GM12878 (cell line): Measurements from ENCODE around the gene DDX4. TPM values are rescaled to one million over a fixed set of nuclear protein-coding genes. Genes with fewer than 3 reads are reported as not detected.

Experiments used
- ATAC-seq: fragments of 200-7000 bp; cut with Tn5 transposase; 3 replicates; pipeline ENCODE4 v1.9.1; 2020; ENCODE audit warnings: mild to moderate bottlenecking, moderate library complexity
- BruUV-seq: library from RNA; stranded (reverse); fragments of 400-500 nt; replicated peaks from 2 replicates; lab custom pipeline; 2021; lab: Mats Ljungman, UMichigan
- CTCF ChIA-PET: fragments of 300-600 bp; sonication (Branson Sonifier 250); formaldehyde crosslinking; extraction: SDS; loops from one replicate; lab custom pipeline; 2021; ENCODE audit warnings: inconsistent platforms; lab: Yijun Ruan, JAX
- POLR2A ChIA-PET: fragments of 350-600 bp; formaldehyde crosslinking; extraction: SDS; loops from one replicate; lab custom pipeline; 2021; ENCODE audit warnings: inconsistent platforms; lab: Charles Lee
- RAD21 ChIA-PET: fragments of 300-600 bp; sonication (Branson Sonifier 250); formaldehyde crosslinking; loops from one replicate; lab custom pipeline; 2023; ENCODE audit warnings: antibody characterized with exemption; ENCODE audit not compliant: unreplicated experiment; lab: Charles Lee
- SMC1A ChIA-PET: fragments of 300-600 bp; sonication (Branson Sonifier 250); formaldehyde crosslinking; loops from one replicate; lab custom pipeline; 2023; ENCODE audit not compliant: unreplicated experiment, uncharacterized antibody; lab: Charles Lee
- DNase-seq: peaks from one replicate; pipeline ENCODE4 v3.0.0-alpha.2; 2011; ENCODE audit warnings: low read depth, low spot score
- FAIRE-seq: peaks from 3 replicates; lab custom pipeline; 2011; peaks lifted over from hg19 to GRCh38; lab: Jason Lieb, UNC
- H2AFZ ChIP-seq: 2 replicates; pipeline ENCODE4 v1.6.0; 2011; ENCODE audit warnings: low read depth, low read length, control low read depth; ENCODE audit not compliant: control insufficient read depth
- H3K27ac ChIP-seq: 2 replicates; pipeline ENCODE4 v1.5.1; 2011; ENCODE audit warnings: control low read depth; ENCODE audit not compliant: control insufficient read depth, insufficient read depth
- H3K27me3 ChIP-seq, 2 experiments: replicated peaks in 1 of 2; 2 replicates each; pipeline versions ENCODE4 v1.6.0 to v1.6.1; 2011; ENCODE audit warnings: low read length in 1 of 2; ENCODE audit not compliant: control insufficient read depth in 2 of 2, insufficient read depth in 2 of 2
- H3K36me3 ChIP-seq, 2 experiments: 2 replicates each; pipeline ENCODE4 v1.5.1; 2011; ENCODE audit warnings: low read length in 1 of 2; ENCODE audit not compliant: control insufficient read depth in 2 of 2, insufficient read depth in 2 of 2
- H3K4me1 ChIP-seq: 2 replicates; pipeline ENCODE4 v1.6.1; 2011; ENCODE audit warnings: mild to moderate bottlenecking, low read length, moderate library complexity, mixed read lengths; ENCODE audit not compliant: control insufficient read depth, insufficient read depth
- H3K4me2 ChIP-seq: 2 replicates; pipeline ENCODE4 v1.6.0; 2011; ENCODE audit warnings: control low read depth; ENCODE audit not compliant: control insufficient read depth, insufficient read depth
- H3K4me3 ChIP-seq: fragments of 200-600 bp; sonication (generic); 2 replicates; pipeline ENCODE4 v1.5.1; 2016
- H3K79me2 ChIP-seq: 2 replicates; pipeline ENCODE4 v1.6.0; 2011; ENCODE audit warnings: low read length; ENCODE audit not compliant: control insufficient read depth, insufficient read depth
- H3K9ac ChIP-seq: 2 replicates; pipeline ENCODE4 v1.8.0; 2011; ENCODE audit warnings: low read length, control low read depth, mixed read lengths; ENCODE audit not compliant: control insufficient read depth, insufficient read depth
- H3K9me3 ChIP-seq: replicated peaks from 3 replicates; pipeline ENCODE4 v1.5.1; 2011; ENCODE audit warnings: mild to moderate bottlenecking, low read length; ENCODE audit not compliant: control insufficient read depth, insufficient read depth
- H4K20me1 ChIP-seq: 2 replicates; pipeline ENCODE4 v1.6.0; 2011; ENCODE audit not compliant: control insufficient read depth, insufficient read depth
- CBX5 ChIP-seq: sonication (generic); IDR thresholded peaks from 2 replicates; pipeline ENCODE4 v1.6.1; 2016; ENCODE audit warnings: low read depth, moderate library complexity, mild to moderate bottlenecking, inconsistent platforms
- EED ChIP-seq: sonication (generic); IDR thresholded peaks from 2 replicates; pipeline ENCODE4 v1.6.1; 2016; ENCODE audit warnings: antibody characterized with exemption, low read depth
- EGR1 ChIP-seq, 2 experiments: IDR thresholded peaks; 1 replicate in 1 of 2; 2 replicates in 1 of 2; pipeline ENCODE4 v1.6.1; 2011 to 2012; ENCODE audit warnings: low read depth in 2 of 2, low read length in 2 of 2, borderline replicate concordance in 1 of 2, mild to moderate bottlenecking in 1 of 2, moderate library complexity in 1 of 2
- EP300 ChIP-seq, 2 experiments: fragments of 150-350 bp in 1 of 2; IDR thresholded peaks; 2 replicates each; pipeline ENCODE4 v1.6.1; 2011 to 2012; ENCODE audit warnings: low read depth in 2 of 2, low read length in 2 of 2, borderline replicate concordance in 1 of 2, improper control_type of control experiment in 1 of 2, inconsistent platforms in 1 of 2; ENCODE audit not compliant: control insufficient read depth in 1 of 2
- MAX ChIP-seq: IDR thresholded peaks from 2 replicates; pipeline ENCODE4 v1.6.1; 2012; ENCODE audit warnings: low read depth, low read length, improper control_type of control experiment
- MTA3 ChIP-seq: IDR thresholded peaks from 2 replicates; pipeline ENCODE4 v1.6.1; 2012; ENCODE audit warnings: low read length, inconsistent platforms, borderline replicate concordance
- RAD21 ChIP-seq: IDR thresholded peaks from 2 replicates; pipeline ENCODE4 v1.6.1; 2011; ENCODE audit warnings: mild to moderate bottlenecking, low read depth, low read length, moderate library complexity; ENCODE audit not compliant: insufficient read depth
- RELA ChIP-seq: fragments of 450-650 bp; IDR thresholded peaks from 2 replicates; pipeline ENCODE4 v1.8.0; 2014; ENCODE audit warnings: borderline replicate concordance; ENCODE audit not compliant: partially characterized antibody
- TCF12 ChIP-seq: IDR thresholded peaks from 2 replicates; pipeline ENCODE4 v1.6.1; 2011; ENCODE audit warnings: low read depth, mild to moderate bottlenecking, low read length
- YY1 ChIP-seq: IDR thresholded peaks from 2 replicates; pipeline ENCODE4 v1.6.1; 2011; ENCODE audit warnings: low read depth, mild to moderate bottlenecking, low read length
- ZBTB33 ChIP-seq: fragments of 450-650 bp; IDR thresholded peaks from 2 replicates; pipeline ENCODE4 v1.6.1; 2017; ENCODE audit warnings: mild to moderate bottlenecking
- WGBS: methylation state at CpG from one replicate; pipeline ENCODE4 v1.1.6; 2016; ENCODE audit warnings: low lambda C conversion rate; ENCODE audit not compliant: insufficient replicate concordance, insufficient coverage; ENCODE audit errors: missing lambda C conversion rate; 5-methylcytosine and 5-hydroxymethylcytosine counted together
- in situ Hi-C: fragments of 300-500 bp; cut with MboI; formaldehyde crosslinking; loops from 9 replicates; pipeline ENCODE4 v1.14.3; 2018; ENCODE audit warnings: mixed read lengths
- intact Hi-C: fragments of 100-400 bp; cut with micrococcal nuclease; formaldehyde crosslinking; loops from one replicate; pipeline ENCODE4 v1.14.2; 2022; ENCODE audit not compliant: unreplicated experiment
- polyA plus RNA-seq, 11 experiments: library from polyadenylated mRNA; depleted of rRNA in 4 of 11; unstranded in 6 of 11; stranded (reverse) in 5 of 11; fragments of >200 nt; fragmentation: Nextera tagmentation in 4 of 11; fragmentation: Illumina TruSeq in 1 of 11; extraction: Ambion mirVana in 4 of 11; extraction: Trizol in 1 of 11; gene quantifications; 1 replicate in 1 of 11; 2 replicates in 10 of 11; pipeline versions ENCODE4 v1.2.1 to v1.2.3, GENCODE V29; 2011 to 2016; ENCODE audit warnings: inconsistent platforms in 2 of 11, missing spikeins in 2 of 11, low read depth in 1 of 11
- total RNA-seq, 4 experiments: library from RNA; depleted of rRNA in 3 of 4; stranded (reverse); fragments of >200 nt in 3 of 4; fragmentation: Illumina TruSeq in 1 of 4; extraction: Trizol in 1 of 4; gene quantifications; 2 replicates each; pipeline versions ENCODE4 v1.2.1 to v1.2.3, GENCODE V29; 2013 to 2021

Gene DDX4
- total and polyA plus RNA-seq, 10 of the 15 experiments (the other 5 are each of a cell fraction or from before 2014, with no cell fraction given), result 0.05 to 0.36 (median 0.09) TPM; not detected in 4

- Histone ChIP-seq H3K79me2 (no peaks in the 10 kb centered on the region), H3K9ac (no peak overlapping the region), H3K4me1 (no peaks in the 10 kb centered on the region), H4K20me1 (no peaks in the 10 kb centered on the region), H3K36me3 (no peaks in the 10 kb centered on the region), H2AFZ (no peak overlapping the region), H3K4me2 (no peak overlapping the region), H3K27ac (no peak overlapping the region), H3K27me3 (no peaks in the 10 kb centered on the region), H3K4me3 (no peak overlapping the region), H3K9me3 (no peaks in the 10 kb centered on the region; the same call in 2 of the 3 replicates)
- ATAC-seq (peak; percentile 44; the same call in 2 of the 3 replicates), FAIRE-seq (no peak), DNase-seq (no peak)
- ChIA-PET POLR2A (no interaction called here), CTCF (interaction anchor here (1.1 to 1.6 kb wide), 4 partner anchors 18 to 163 kb away, joined by 3 to 4 read pairs (median 3); no protein-coding TSS in a partner anchor), RAD21 (interaction anchor here (0.7 to 1.5 kb wide), 3 partner anchors 13 to 66 kb away, joined by 3 to 5 read pairs (median 3); no protein-coding TSS in a partner anchor), SMC1A (interaction anchor here (0.7 to 1.8 kb wide), 6 partner anchors 10 to 149 kb away, joined by 3 to 7 read pairs (median 3); no protein-coding TSS in a partner anchor)
- 63% methylated on average over 5 of the region's 5 CpGs for WGBS
- TF ChIP-seq YY1 (0 out of 2 replicates have a peak, but pooled peaks have one; percentile 31), EP300 (IDR thresholded peaks at IDR 0.05; ENCODE audit: borderline replicate concordance in 1 of 2, control insufficient read depth in 1 of 2, low read depth in 2 of 2, low read length in 2 of 2) (no peak)
- intact Hi-C loops, result no loop called here
- in situ Hi-C loops, result no loop called here
- BruUV-seq, result no TSS peak
Observed at GRCh38 chr5:55855509-55855908, 117.6 kb downstream of the DDX4 start.

DNA sequence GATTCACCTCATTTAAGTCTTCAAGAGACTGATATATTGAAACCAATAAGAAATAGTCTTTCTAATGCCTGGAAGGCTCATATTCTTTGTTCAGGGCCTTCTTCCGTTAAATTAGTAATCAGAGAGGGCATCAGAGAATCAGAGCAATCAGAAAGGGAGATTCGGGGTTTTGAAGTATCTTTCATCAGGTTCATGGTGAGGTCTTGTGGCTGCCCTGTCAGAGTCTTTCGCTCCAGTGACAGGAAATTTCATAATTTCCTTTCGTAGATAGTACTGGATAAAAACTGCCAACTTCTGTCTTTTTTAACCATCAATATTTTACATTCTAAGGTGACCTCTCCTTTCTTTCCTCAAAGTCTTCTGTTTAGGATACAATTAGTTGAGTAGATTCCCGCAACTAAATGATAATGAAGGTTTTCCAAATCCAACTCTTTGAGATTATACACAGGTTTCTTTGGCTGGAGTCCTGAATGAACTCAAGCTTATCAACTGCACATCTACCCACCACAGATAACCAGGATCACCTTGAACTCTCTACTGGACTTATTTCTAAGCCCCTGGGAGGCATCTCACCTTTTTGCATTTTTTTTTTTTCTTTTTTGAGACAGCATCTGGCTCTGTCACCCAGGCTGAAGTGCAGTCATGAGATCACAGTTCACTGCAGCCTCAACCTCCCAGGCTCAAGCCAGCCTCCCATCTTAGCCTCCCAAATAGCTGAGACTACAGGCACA lies 118.8 kb downstream of the DDX4 start:
- 46% methylated on average over 5 of the region's 5 CpGs for WGBS
- H4K20me1 ChIP-seq, result no peaks in the 10 kb centered on the region
- no peaks in the 10 kb centered on the region for H3K79me2 ChIP-seq
- RAD21 ChIA-PET, result no interaction called here
- no TSS peak for BruUV-seq
- FAIRE-seq (no peak), ATAC-seq (no peak), DNase-seq (no peak)
- H3K4me2 ChIP-seq, result no peak overlapping the region
- SMC1A ChIA-PET, result interaction anchor here (1.2 to 1.8 kb wide), 5 partner anchors 9 to 80 kb away, joined by 3 to 7 read pairs (median 3); no protein-coding TSS in a partner anchor
- H3K36me3 ChIP-seq, result no peaks in the 10 kb centered on the region
- CTCF ChIA-PET, result interaction anchor here (0.6 to 1.3 kb wide), 2 partner anchors 80 to 164 kb away, joined by 3 read pairs; no protein-coding TSS in a partner anchor
- TF ChIP-seq RAD21 (no peak), RELA (no peak), MTA3 (no peak), ZBTB33 (no peak), MAX (no peak), CBX5 (no peak), TCF12 (no peak), EED (no peak), EGR1 (IDR thresholded peaks at IDR 0.05; ENCODE audit: borderline replicate concordance in 1 of 2, low read depth in 2 of 2, low read length in 2 of 2) (no peak)
- no peaks in the 10 kb centered on the region for H3K4me1 ChIP-seq
- POLR2A ChIA-PET, result interaction anchor here (0.7 kb wide), 1 partner anchor 153 kb away, joined by 4 read pairs; no protein-coding TSS in a partner anchor
- in situ Hi-C loops, result no loop called here
- H3K4me3 ChIP-seq, result no peak overlapping the region
- H2AFZ ChIP-seq, result no peak overlapping the region
- no peak overlapping the region for H3K27ac ChIP-seq
- no peak overlapping the region for H3K9ac ChIP-seq
- no peaks in the 10 kb centered on the region; the same call in 2 of the 3 replicates for H3K9me3 ChIP-seq
- H3K27me3 ChIP-seq, result no peaks in the 10 kb centered on the region
- intact Hi-C loops, result no loop called here
